ENCODE data around the gene SP2.
A peak's percentile ranks its signal among the peaks of the same experiment; 100 is the strongest.

SP2 gene

GRCh38 chr17:47953909-47954308, 57.9 kb downstream of the SP2 start:
- DNase-seq, result no peak

- DNase-seq, result no peak
Measured at GRCh38 chr17:47955497-47956461, 59.7 kb downstream of the SP2 start.

GRCh38 chr17:47956791-47957590, 61.0 kb downstream of the SP2 start:
- DNase-seq, result no peak

- DNase-seq, result no peak
Measured at GRCh38 chr17:47957591-47958490, 61.8 kb downstream of the SP2 start, which contains the start of gene PRR15L. PRR15L (minus strand) TSS chr17:47957883; CDS start chr17:47953234, 4,649 bp downstream.

GRCh38 chr17:47959825-47960655, 64.0 kb downstream of the SP2 start:
- no peak for DNase-seq

GRCh38 chr17:47961406-47961805, 65.4 kb downstream of the SP2 start:
- DNase-seq, result no peak

GRCh38 chr17:47962901-47963300, 66.9 kb downstream of the SP2 start:
- DNase-seq, result no peak

GRCh38 chr17:47964856-47965255, 68.8 kb downstream of the SP2 start:
- DNase-seq, result no peak

- DNase-seq, result no peak
Measured at GRCh38 chr17:47966079-47966519, 70.1 kb downstream of the SP2 start.

- DNase-seq, result no peak
Measured at GRCh38 chr17:47967607-47968252, 71.7 kb downstream of the SP2 start.

- no peak for DNase-seq
Measured at GRCh38 chr17:47968836-47969235, 72.8 kb downstream of the SP2 start.

GRCh38 chr17:47969930-47970724, 74.1 kb downstream of the SP2 start:
- no peak for DNase-seq

- DNase-seq, result peak; percentile 99
Measured at GRCh38 chr17:47970725-47971499, 74.9 kb downstream of the SP2 start, which contains the start of gene CDK5RAP3. CDK5RAP3 (plus strand) TSS chr17:47971113; CDS start chr17:47971147, 34 bp downstream.

- no peak for DNase-seq
Measured at GRCh38 chr17:47973541-47973940, 77.5 kb downstream of the SP2 start.

- no peak for DNase-seq
Measured at GRCh38 chr17:47975189-47975822, 79.3 kb downstream of the SP2 start.

GRCh38 chr17:47975823-47976205, 79.8 kb downstream of the SP2 start:
- no peak for DNase-seq

- DNase-seq, result peak; percentile 35
Measured at GRCh38 chr17:47978324-47978723, 82.3 kb downstream of the SP2 start.
